ENCODE data around the gene CORO1C. TPM values are rescaled to one million over a fixed set of nuclear protein-coding genes. Genes with fewer than 3 reads are reported as not detected.

CORO1C gene
- polyA plus RNA-seq, 1 of the 3 experiments (the other 2 are of a cell fraction): 150 TPM

- Histone ChIP-seq H3K27me3 (ENCODE audit: insufficient read depth) (no peaks in the 10 kb centered on the region), H4K20me1 (ENCODE audit: insufficient read depth) (no peaks in the 10 kb centered on the region), H3K27ac (ENCODE audit: low read depth in 2 of 2, low read length in 1 of 2) (no peak overlapping the region; a peak in 1 of 4 replicates), H3K79me2 (ENCODE audit: insufficient read depth) (peaks cover 9% of the 10 kb centered on the region; the same call in 1 of the 2 replicates), H3K4me2 (no peak overlapping the region), H3K9ac (no peak overlapping the region), H3K4me1 (ENCODE audit: control insufficient read depth in 1 of 2, insufficient read depth in 2 of 2, low read depth in 1 of 2, low read length in 1 of 2) (peaks cover 22 to 37% of the 10 kb centered on the region in 2 experiments; a peak in 3 of 4 replicates), H3K9me3 (no peaks in the 10 kb centered on the region), H3F3A (replicated peaks; ENCODE audit: insufficient read depth) (peaks cover 69% of the 10 kb centered on the region), H3K9me2 (no peaks in the 10 kb centered on the region), H3K36me3 (replicated peaks in 1 of 2; ENCODE audit: control insufficient read depth in 1 of 2, insufficient read depth in 2 of 2, low read length in 1 of 2) (peaks cover 13 to 27% of the 10 kb centered on the region in 2 experiments), H3K4me3 (ENCODE audit: low read depth in 2 of 2, low read length in 1 of 2) (no peak overlapping the region), H2AFZ (ENCODE audit: low read depth) (no peak overlapping the region)
- POLR2A ChIA-PET: interaction anchor here (0.6 kb wide), 1 partner anchor 209 kb away, joined by 5 read pairs; no protein-coding TSS in a partner anchor
- WGBS (ENCODE audit: low lambda C conversion rate): 87% methylated on average over 10 of the region's 10 CpGs
- DNase-seq: peak; percentile 58
- CTCF ChIA-PET: interaction anchor here (1.1 to 2.0 kb wide), 7 partner anchors 10 to 163 kb away, joined by 3 to 8 read pairs (median 5); no protein-coding TSS in a partner anchor
- TF ChIP-seq FOXM1 (IDR thresholded peaks at IDR 0.05; ENCODE audit: low read depth) (no peak), POLR2AphosphoS5 (IDR thresholded peaks at IDR 0.05; ENCODE audit: low read depth, low read length) (0 out of 2 replicates have a peak, but pooled peaks have one; percentile 21), RFX5 (IDR thresholded peaks at IDR 0.05; ENCODE audit: low read length) (no peak), TCF12 (IDR thresholded peaks at IDR 0.05) (peak; percentile 42; the same call in 1 of the 2 replicates), ZBTB33 (IDR thresholded peaks at IDR 0.05; ENCODE audit: borderline replicate concordance, low read depth) (no peak), EZH2phosphoT487 (IDR thresholded peaks at IDR 0.05; ENCODE audit: borderline replicate concordance, low read depth) (no peak), REST (IDR thresholded peaks at IDR 0.05; ENCODE audit: low read depth, low read length) (no peak), JUND (IDR thresholded peaks at IDR 0.05) (no peak; the same call in 1 of the 2 replicates), IRF3 (IDR thresholded peaks at IDR 0.05; ENCODE audit: low read depth, low read length) (no peak), NRF1 (IDR thresholded peaks at IDR 0.05; ENCODE audit: low read depth, low read length) (no peak), SIN3A (IDR thresholded peaks at IDR 0.05; ENCODE audit: borderline replicate concordance, low read depth, low read length) (0 out of 2 replicates have a peak, but pooled peaks have one; percentile 29), YY1 (IDR thresholded peaks at IDR 0.05; ENCODE audit: low read depth) (no peak), GABPA (IDR thresholded peaks at IDR 0.05; ENCODE audit: low read depth) (no peak), CHD2 (IDR thresholded peaks at IDR 0.05; ENCODE audit: low read length, partially characterized antibody) (no peak), MAX (IDR thresholded peaks at IDR 0.05; ENCODE audit: low read depth) (0 out of 2 replicates have a peak, but pooled peaks have one; percentile 13), EP300 (IDR thresholded peaks at IDR 0.05; ENCODE audit: borderline replicate concordance in 1 of 2, low read depth in 1 of 2, low read length in 1 of 2) (no peak), RAD21 (IDR thresholded peaks at IDR 0.05; ENCODE audit: low read length) (no peak), RXRA (IDR thresholded peaks at IDR 0.05; ENCODE audit: borderline replicate concordance, low read depth) (no peak), PBX3 (IDR thresholded peaks at IDR 0.05) (peak; percentile 35; the same call in 1 of the 2 replicates), MEF2A (IDR thresholded peaks at IDR 0.05; ENCODE audit: borderline replicate concordance, low read depth) (no peak), RCOR1 (IDR thresholded peaks at IDR 0.05; ENCODE audit: low read length) (no peak), TAF1 (IDR thresholded peaks at IDR 0.05; ENCODE audit: borderline replicate concordance, low read depth, low read length) (no peak), MXI1 (IDR thresholded peaks at IDR 0.05; ENCODE audit: low read depth, low read length) (no peak), NFIC (IDR thresholded peaks at IDR 0.05; ENCODE audit: borderline replicate concordance) (peak; percentile 87), GATA2 (CRISPR knock-in tag; IDR thresholded peaks at IDR 0.05) (no peak), ELF1 (IDR thresholded peaks at IDR 0.05) (no peak), FOXJ3 (CRISPR knock-in tag; IDR thresholded peaks at IDR 0.05) (no peak)
Measured at GRCh38 chr12:108640802-108641445, 90.4 kb downstream of the CORO1C start.
